ENCODE measurements around the gene TSHZ1.
"Not testable (repeated sequence)": the region's sequence is repeated elsewhere in the genome, so short reads cannot be mapped to it uniquely, and the experiment has no call there.

Gene TSHZ1

DNA sequence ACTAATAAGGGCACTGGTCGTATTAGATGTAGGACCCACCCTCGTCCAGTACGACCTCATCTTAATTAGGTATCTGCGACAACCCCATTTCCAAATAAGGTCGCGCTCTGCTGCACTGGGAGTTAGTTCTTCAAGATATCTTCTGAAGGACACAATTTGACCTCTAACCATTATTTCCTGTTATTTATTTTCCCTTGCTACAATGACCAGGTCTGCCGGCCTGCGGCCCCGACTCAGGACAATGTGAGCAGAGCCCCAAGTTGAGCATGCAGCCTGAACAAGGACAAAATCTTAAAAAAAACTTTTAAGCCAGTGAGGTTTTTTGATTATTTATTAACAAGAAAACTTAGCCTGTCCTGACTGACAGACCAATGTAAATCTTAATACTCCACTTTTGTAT lies 109.3 kb downstream of the TSHZ1 start:
- H3K4me1 ChIP-seq (ENCODE audit: control insufficient read depth, insufficient read depth, low read length) = no peaks in the 10 kb centered on the region

DNA sequence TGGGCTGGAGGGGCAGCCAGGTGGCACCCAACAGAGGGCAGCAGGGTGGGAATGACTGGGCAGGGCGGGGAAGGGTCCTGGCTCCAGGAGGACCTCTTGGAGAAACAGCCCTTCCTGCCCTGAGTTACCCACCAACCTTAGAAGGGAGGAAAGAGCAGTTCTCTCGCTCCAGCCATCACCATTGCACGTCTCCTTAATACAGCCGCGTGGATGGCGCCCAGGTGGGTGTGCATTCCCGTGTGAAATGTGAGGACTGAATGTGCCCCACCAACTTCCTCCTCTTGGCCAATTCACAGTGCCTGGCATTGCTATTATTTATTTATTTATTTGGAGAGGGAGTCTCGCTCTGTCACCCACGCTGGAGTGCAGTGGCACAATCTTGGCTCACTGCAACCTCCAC lies 109.9 kb downstream of the TSHZ1 start:
- H3K36me3 ChIP-seq (ENCODE audit: control insufficient read depth, insufficient read depth, low read length) = no peaks in the 10 kb centered on the region
- no peak overlapping the region for H3K9ac ChIP-seq (ENCODE audit: low read length)
- H3K4me1 ChIP-seq (ENCODE audit: control insufficient read depth, insufficient read depth, low read length) = no peaks in the 10 kb centered on the region
- H3K27me3 ChIP-seq (ENCODE audit: control insufficient read depth, insufficient read depth, low read length) = no peaks in the 10 kb centered on the region
- H3K9me3 ChIP-seq (ENCODE audit: control insufficient read depth, insufficient read depth, low read depth, low read length) = peaks cover 4% of the 10 kb centered on the region; the same call in 1 of the 2 replicates
- no peak overlapping the region for H3K27ac ChIP-seq (ENCODE audit: low read depth, low read length)
- H3K4me3 ChIP-seq (ENCODE audit: low read depth, low read length) = no peak overlapping the region

More for the DNA sequence above, 109.3 kb downstream of the TSHZ1 start:
- H3K4me3 ChIP-seq (ENCODE audit: low read depth, low read length) = no peak overlapping the region
- H3K27me3 ChIP-seq (ENCODE audit: control insufficient read depth, insufficient read depth, low read length) = no peaks in the 10 kb centered on the region
- H3K9me3 ChIP-seq (ENCODE audit: control insufficient read depth, insufficient read depth, low read depth, low read length) = peaks cover under 1% of the 10 kb centered on the region; the same call in 1 of the 2 replicates
- no peak overlapping the region for H3K27ac ChIP-seq (ENCODE audit: low read depth, low read length)
- H3K36me3 ChIP-seq (ENCODE audit: control insufficient read depth, insufficient read depth, low read length) = no peaks in the 10 kb centered on the region
- H3K9ac ChIP-seq (ENCODE audit: low read length) = no peak overlapping the region

DNA sequence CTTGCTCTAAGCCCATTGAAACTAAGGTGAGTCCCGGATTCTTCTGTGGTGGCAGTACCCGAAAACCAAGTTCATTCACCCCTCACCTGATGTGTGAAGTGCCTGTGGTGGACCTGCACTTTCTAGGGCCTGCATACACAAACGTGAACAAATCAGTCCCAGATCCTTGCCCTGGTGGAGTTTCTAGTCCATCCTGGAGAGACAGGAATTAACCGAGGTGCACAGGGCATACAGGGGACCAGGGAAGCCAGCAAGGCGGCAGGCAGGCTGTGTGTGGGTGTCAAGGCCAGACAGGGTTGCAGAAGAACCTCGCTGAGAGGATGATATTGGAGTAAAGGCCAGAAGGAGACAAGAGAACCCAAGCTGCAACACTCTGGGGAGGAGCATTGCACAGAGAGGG lies 110.8 kb downstream of the TSHZ1 start:
- Histone ChIP-seq H3K4me3 (ENCODE audit: low read depth, low read length) (no peak overlapping the region), H3K9me3 (ENCODE audit: control insufficient read depth, insufficient read depth, low read depth, low read length) (peaks cover 4% of the 10 kb centered on the region; the same call in 1 of the 2 replicates), H3K27ac (ENCODE audit: low read depth, low read length) (no peak overlapping the region), H3K36me3 (ENCODE audit: control insufficient read depth, insufficient read depth, low read length) (no peaks in the 10 kb centered on the region), H3K9ac (ENCODE audit: low read length) (no peak overlapping the region), H3K27me3 (ENCODE audit: control insufficient read depth, insufficient read depth, low read length) (no peaks in the 10 kb centered on the region), H3K4me1 (ENCODE audit: control insufficient read depth, insufficient read depth, low read length) (no peaks in the 10 kb centered on the region)

DNA sequence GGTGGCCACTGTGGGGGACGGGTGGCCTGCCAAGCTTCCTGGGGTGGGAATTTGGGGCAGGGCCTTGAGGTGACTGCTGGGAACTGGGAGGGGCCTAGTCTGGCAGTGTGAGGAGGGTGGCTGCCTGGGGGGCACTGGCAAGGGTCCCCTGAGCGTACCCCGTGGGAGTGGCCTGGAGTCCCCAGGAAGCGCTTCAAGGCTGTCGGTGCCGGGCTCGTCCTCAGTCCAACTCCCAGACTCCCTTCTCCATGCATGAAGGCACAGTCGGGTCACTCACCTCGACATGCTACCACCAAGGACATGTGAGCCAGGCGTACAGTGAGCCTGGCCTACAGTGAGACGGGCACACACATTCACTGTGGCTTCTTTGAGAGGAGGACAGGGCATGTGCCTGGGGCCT lies 111.6 kb downstream of the TSHZ1 start:
- no peaks in the 10 kb centered on the region for H3K4me1 ChIP-seq (ENCODE audit: control insufficient read depth, insufficient read depth, low read length)
- no peak overlapping the region for H3K9ac ChIP-seq (ENCODE audit: low read length)
- no peak overlapping the region for H3K27ac ChIP-seq (ENCODE audit: low read depth, low read length)
- H3K27me3 ChIP-seq (ENCODE audit: control insufficient read depth, insufficient read depth, low read length) = no peaks in the 10 kb centered on the region
- H3K4me3 ChIP-seq (ENCODE audit: low read depth, low read length) = no peak overlapping the region
- peaks cover 10% of the 10 kb centered on the region; the same call in 1 of the 2 replicates for H3K9me3 ChIP-seq (ENCODE audit: control insufficient read depth, insufficient read depth, low read depth, low read length)
- H3K36me3 ChIP-seq (ENCODE audit: control insufficient read depth, insufficient read depth, low read length) = no peaks in the 10 kb centered on the region

DNA sequence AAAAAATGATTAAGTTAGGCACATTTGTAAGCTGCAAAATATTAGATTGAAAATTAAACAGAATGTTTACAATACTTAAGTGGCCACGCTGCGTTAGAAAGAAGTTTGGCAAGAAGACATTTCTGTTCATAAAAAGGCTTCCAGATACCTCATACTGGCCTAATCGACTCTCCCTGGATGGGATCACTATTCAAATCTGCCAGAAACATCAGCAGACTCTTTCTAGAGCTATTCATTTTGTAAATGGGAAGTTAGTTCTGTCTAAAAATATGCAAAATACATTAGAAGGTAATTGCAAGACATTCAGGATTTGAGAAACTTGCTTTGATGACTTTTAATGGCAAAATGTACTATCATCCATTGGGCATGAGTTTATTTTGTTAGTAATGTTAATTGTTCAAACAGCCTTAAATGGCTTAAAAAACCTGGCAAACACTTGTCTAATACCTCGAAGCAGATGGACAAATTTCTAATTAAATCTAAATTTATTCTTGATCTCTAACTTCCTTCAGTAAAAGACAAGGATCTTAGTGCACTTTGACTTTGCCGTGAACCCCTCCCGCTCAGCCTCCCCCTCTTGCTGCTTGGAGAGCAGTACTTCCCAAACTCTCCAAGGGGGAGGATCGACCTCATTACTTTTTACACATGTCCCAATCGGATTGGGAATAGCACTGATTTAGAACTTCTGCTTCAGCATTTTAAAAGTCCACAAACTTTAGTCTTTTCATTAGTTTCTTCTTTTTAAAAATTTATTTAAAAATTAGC lies 113.4 kb downstream of the TSHZ1 start:
- Histone ChIP-seq H3K4me3 (ENCODE audit: low read depth, low read length) (no peak overlapping the region), H3K9ac (ENCODE audit: low read length) (no peak overlapping the region), H3K9me3 (ENCODE audit: control insufficient read depth, insufficient read depth, low read depth, low read length) (peaks cover 13% of the 10 kb centered on the region; the same call in 1 of the 2 replicates), H3K27ac (ENCODE audit: low read depth, low read length) (no peak overlapping the region), H3K27me3 (ENCODE audit: control insufficient read depth, insufficient read depth, low read length) (no peaks in the 10 kb centered on the region), H3K36me3 (ENCODE audit: control insufficient read depth, insufficient read depth, low read length) (no peaks in the 10 kb centered on the region), H3K4me1 (ENCODE audit: control insufficient read depth, insufficient read depth, low read length) (no peaks in the 10 kb centered on the region)

DNA sequence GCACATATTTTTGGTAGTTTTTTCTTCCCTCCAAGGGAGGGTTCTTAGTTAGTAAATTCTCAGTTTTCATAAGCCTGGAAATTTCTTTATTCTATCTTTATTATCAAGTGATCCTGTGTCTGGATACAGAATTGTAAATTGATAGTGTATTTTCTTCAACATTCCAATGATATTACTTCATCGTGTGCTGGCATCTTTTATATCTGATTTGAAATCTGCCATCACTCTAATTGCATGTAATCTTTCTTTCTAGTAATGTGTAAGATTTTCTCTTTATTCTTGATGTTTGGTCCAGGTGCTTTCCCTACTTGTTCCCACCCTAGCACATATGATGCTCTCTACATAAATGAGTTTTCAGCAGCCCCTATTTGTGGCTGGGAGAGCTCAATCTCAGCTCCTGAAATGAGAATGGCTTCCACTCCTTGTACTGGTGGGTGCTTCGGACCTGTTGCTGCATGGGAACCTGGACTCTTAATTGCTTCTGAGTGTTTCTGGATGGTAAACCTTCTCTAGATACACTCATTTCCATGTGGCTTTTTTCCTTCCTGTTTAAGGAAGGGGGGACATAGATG lies 114.2 kb downstream of the TSHZ1 start:
- Histone ChIP-seq H3K27ac (ENCODE audit: low read depth, low read length) (no peak overlapping the region), H3K9me3 (ENCODE audit: control insufficient read depth, insufficient read depth, low read depth, low read length) (peaks cover 13% of the 10 kb centered on the region; the same call in 1 of the 2 replicates), H3K9ac (ENCODE audit: low read length) (no peak overlapping the region), H3K36me3 (ENCODE audit: control insufficient read depth, insufficient read depth, low read length) (no peaks in the 10 kb centered on the region), H3K4me1 (ENCODE audit: control insufficient read depth, insufficient read depth, low read length) (no peaks in the 10 kb centered on the region), H3K27me3 (ENCODE audit: control insufficient read depth, insufficient read depth, low read length) (no peaks in the 10 kb centered on the region), H3K4me3 (ENCODE audit: low read depth, low read length) (no peak overlapping the region)

DNA sequence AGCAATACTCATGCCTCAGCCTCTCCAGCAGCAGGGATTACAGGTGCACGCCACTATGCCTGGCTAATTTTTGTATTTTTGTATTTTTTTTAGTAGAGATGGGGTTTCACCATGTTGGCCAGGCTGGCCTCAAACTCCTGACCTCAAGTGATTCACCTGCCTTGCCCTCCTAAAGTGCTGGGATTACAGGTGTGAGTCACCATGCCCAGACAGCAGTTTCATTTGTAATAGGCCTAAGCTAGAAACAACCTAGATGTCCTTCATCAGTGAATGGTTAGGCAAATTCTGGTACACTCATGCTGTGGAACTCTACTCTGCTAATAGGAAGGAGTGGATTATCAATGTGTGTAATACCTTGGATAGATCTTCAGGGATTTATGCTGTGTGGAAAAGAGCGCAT lies 119.2 kb downstream of the TSHZ1 start:
- not testable (repeated sequence) for H3K27me3 ChIP-seq (ENCODE audit: control insufficient read depth, insufficient read depth, low read length); H3K4me1 ChIP-seq (ENCODE audit: control insufficient read depth, insufficient read depth, low read length); H3K9ac ChIP-seq (ENCODE audit: low read length); H3K36me3 ChIP-seq (ENCODE audit: control insufficient read depth, insufficient read depth, low read length); H3K27ac ChIP-seq (ENCODE audit: low read depth, low read length); H3K4me3 ChIP-seq (ENCODE audit: low read depth, low read length)
- H3K9me3 ChIP-seq (ENCODE audit: control insufficient read depth, insufficient read depth, low read depth, low read length) = peaks cover 13% of the 10 kb centered on the region; the same call in 1 of the 2 replicates

DNA sequence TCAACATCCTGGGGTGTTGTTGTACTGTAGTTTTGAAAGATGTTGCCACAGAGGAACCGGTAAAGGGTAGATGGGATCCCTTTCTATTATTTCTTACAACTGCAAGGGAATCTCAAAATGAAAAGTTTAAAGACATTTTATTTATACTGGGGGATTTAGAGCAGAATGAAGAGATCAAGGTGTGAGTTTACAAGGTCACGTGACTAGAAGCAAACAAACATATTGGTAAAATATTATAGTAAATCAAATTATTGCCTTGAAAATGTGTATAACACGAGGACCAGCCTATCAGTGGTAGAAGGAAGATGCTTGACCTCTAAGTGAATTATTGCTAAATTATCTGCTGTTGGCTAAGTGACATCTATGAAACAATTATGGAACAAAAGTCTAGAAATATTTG lies 119.7 kb downstream of the TSHZ1 start:
- Histone ChIP-seq H3K9me3 (ENCODE audit: control insufficient read depth, insufficient read depth, low read depth, low read length) (peaks cover 9% of the 10 kb centered on the region; the same call in 1 of the 2 replicates), H3K27me3 (ENCODE audit: control insufficient read depth, insufficient read depth, low read length) (no peaks in the 10 kb centered on the region), H3K4me3 (ENCODE audit: low read depth, low read length) (no peak overlapping the region), H3K27ac (ENCODE audit: low read depth, low read length) (no peak overlapping the region), H3K36me3 (ENCODE audit: control insufficient read depth, insufficient read depth, low read length) (no peaks in the 10 kb centered on the region), H3K9ac (ENCODE audit: low read length) (no peak overlapping the region), H3K4me1 (ENCODE audit: control insufficient read depth, insufficient read depth, low read length) (no peaks in the 10 kb centered on the region)

DNA sequence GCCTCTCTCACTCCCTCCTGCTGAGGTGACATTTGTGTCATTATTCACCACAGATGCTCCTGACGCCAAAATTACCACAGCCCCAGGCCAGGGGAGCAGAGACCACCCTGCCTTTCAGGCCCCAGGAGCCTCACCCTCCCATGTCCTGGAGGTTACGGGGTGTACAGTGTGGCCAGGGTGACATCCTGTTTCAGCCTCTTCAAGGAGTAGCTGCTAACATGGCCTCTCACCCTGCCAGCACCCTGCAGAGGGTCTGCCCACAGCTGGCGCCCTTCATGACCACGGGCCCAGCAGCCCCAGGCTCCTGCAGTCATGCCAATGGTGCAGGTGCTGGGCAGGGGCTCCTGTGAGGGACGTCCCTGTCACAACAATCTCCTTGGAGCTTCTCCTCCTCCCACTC lies 124.3 kb downstream of the TSHZ1 start:
- no peak overlapping the region for H3K9ac ChIP-seq (ENCODE audit: low read length)
- no peak overlapping the region for H3K27ac ChIP-seq (ENCODE audit: low read depth, low read length)
- no peak overlapping the region for H3K4me3 ChIP-seq (ENCODE audit: low read depth, low read length)
- H3K27me3 ChIP-seq (ENCODE audit: control insufficient read depth, insufficient read depth, low read length) = no peaks in the 10 kb centered on the region
- no peaks in the 10 kb centered on the region for H3K9me3 ChIP-seq (ENCODE audit: control insufficient read depth, insufficient read depth, low read depth, low read length)
- H3K4me1 ChIP-seq (ENCODE audit: control insufficient read depth, insufficient read depth, low read length) = no peaks in the 10 kb centered on the region
- H3K36me3 ChIP-seq (ENCODE audit: control insufficient read depth, insufficient read depth, low read length) = no peaks in the 10 kb centered on the region

DNA sequence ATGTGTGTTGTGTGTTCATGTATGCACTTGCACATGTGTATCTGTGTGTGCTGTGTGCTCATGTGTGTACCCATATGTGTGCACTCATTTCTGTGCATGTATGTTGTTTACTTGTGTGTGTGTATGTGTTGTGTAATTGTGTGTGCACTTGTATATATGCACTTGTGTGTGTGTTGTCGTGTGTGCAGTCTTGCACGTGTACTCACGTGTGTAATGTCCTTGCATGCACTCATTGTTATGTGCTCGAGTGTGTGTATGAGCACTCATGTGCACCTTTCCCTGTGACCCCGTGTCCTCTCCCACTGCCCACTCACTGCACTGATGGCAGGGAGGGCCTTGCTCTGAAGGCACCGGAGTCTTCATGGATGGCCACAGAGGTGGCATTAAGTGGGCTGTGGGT lies 124.9 kb downstream of the TSHZ1 start:
- H3K27ac ChIP-seq (ENCODE audit: low read depth, low read length) = no peak overlapping the region
- H3K4me1 ChIP-seq (ENCODE audit: control insufficient read depth, insufficient read depth, low read length) = no peaks in the 10 kb centered on the region
- H3K36me3 ChIP-seq (ENCODE audit: control insufficient read depth, insufficient read depth, low read length) = no peaks in the 10 kb centered on the region
- H3K9ac ChIP-seq (ENCODE audit: low read length) = no peak overlapping the region
- no peaks in the 10 kb centered on the region for H3K27me3 ChIP-seq (ENCODE audit: control insufficient read depth, insufficient read depth, low read length)
- H3K9me3 ChIP-seq (ENCODE audit: control insufficient read depth, insufficient read depth, low read depth, low read length) = no peaks in the 10 kb centered on the region
- no peak overlapping the region for H3K4me3 ChIP-seq (ENCODE audit: low read depth, low read length)

DNA sequence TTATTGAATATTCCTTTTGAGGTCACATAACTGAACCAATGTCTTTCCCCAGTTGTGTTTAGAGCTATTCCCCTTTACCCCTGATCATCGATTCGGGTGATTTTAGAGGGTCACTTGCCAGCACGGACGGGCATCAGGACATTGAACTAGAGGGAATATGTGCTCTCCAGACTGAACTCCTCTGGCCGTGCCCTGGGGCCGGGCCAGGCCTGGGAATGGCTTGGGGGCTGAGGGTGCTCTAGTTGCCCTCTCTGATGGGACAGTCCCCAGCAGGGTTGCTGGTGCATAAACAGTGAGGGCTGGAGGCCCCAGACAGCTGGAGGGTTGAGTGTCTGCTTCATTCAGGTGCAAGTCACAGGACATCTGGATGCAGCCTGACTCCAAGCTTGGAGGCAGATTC lies 126.2 kb downstream of the TSHZ1 start:
- Histone ChIP-seq H3K9me3 (ENCODE audit: control insufficient read depth, insufficient read depth, low read depth, low read length) (no peaks in the 10 kb centered on the region), H3K9ac (ENCODE audit: low read length) (no peak overlapping the region), H3K4me1 (ENCODE audit: control insufficient read depth, insufficient read depth, low read length) (no peaks in the 10 kb centered on the region), H3K27ac (ENCODE audit: low read depth, low read length) (no peak overlapping the region), H3K36me3 (ENCODE audit: control insufficient read depth, insufficient read depth, low read length) (no peaks in the 10 kb centered on the region), H3K4me3 (ENCODE audit: low read depth, low read length) (no peak overlapping the region), H3K27me3 (ENCODE audit: control insufficient read depth, insufficient read depth, low read length) (no peaks in the 10 kb centered on the region)

All from HUES6 (cell line).